Gastrocnemius medialis (tissue), 4 donors: ENCODE data around the gene PAQR5. TPM values are rescaled to one million over a fixed set of nuclear protein-coding genes. Genes with fewer than 3 reads are reported as not detected.
A peak's percentile ranks its signal among the peaks of the same experiment; 100 is the strongest.

Source experiments
- ATAC-seq, 2 donors: fragments of 150-250 bp; one replicate each; pipeline ENCODE4 v1.9.1; 2016
- DNase-seq, 2 donors: peaks; one replicate each; pipeline ENCODE4 v3.0.0-alpha.2; 2019
- H3K27ac ChIP-seq, 4 donors: fragments of 200-600 bp; sonication (generic); 1 replicate in 1 of 4; 2 replicates in 3 of 4; pipeline ENCODE4 v1.5.1; 2016 to 2018; ENCODE audit warnings: mild to moderate bottlenecking in 2 of 4, moderate library complexity in 1 of 4
- H3K27me3 ChIP-seq, 3 donors: fragments of 200-600 bp; sonication (generic) in 2 of 3; 1 replicate in 1 of 3; 2 replicates in 2 of 3; pipeline versions ENCODE4 v1.5.1 to v1.6.0; 2016 to 2019; ENCODE audit warnings: mild to moderate bottlenecking in 1 of 3, moderate library complexity in 1 of 3
- H3K36me3 ChIP-seq, 2 donors: fragments of 200-600 bp; sonication (generic) in 1 of 2; one replicate each; pipeline ENCODE4 v1.5.1; 2017 to 2018
- H3K4me1 ChIP-seq, 2 donors: fragments of 200-600 bp; sonication (generic) in 1 of 2; one replicate each; pipeline ENCODE4 v1.5.1; 2016 to 2017; ENCODE audit warnings: mild to moderate bottlenecking in 2 of 2
- H3K4me3 ChIP-seq, 4 donors: fragments of 200-600 bp; sonication (generic) in 3 of 4; 1 replicate in 1 of 4; 2 replicates in 3 of 4; pipeline ENCODE4 v1.5.1; 2016 to 2019; ENCODE audit warnings: mild to moderate bottlenecking in 2 of 4
- H3K9me3 ChIP-seq, 3 donors: fragments of 200-600 bp; sonication (generic) in 2 of 3; 1 replicate in 1 of 3; 2 replicates in 2 of 3; pipeline ENCODE4 v1.5.1; 2016 to 2019
- POLR2A ChIP-seq, 2 donors: fragments of 450-650 bp; IDR thresholded peaks; one replicate each; pipeline ENCODE4 v1.6.1; 2017; ENCODE audit warnings: antibody characterized with exemption in 2 of 2, mild to moderate bottlenecking in 2 of 2, moderate library complexity in 2 of 2
- in situ Hi-C, 4 donors: fragments of 200-750 bp; cut with MboI; loops; one replicate each; pipeline versions ENCODE4 v1.15.0 to v1.8.0; 2017; ENCODE audit warnings: low sequenced_read_pairs in 4 of 4
- intact Hi-C: fragments of 100-400 bp; cut with DNase I; formaldehyde crosslinking; loops from one replicate; pipeline ENCODE4 v1.15.1; 2023; ENCODE audit warnings: low total_unique reads
- total RNA-seq, 4 donors: library from RNA; depleted of rRNA; stranded (reverse); fragments of >200 nt; gene quantifications; one replicate each; pipeline versions ENCODE4 v1.1.0 to v1.2.3, GENCODE V29; 2016
- TF ChIP-seq, protein P1 (sequence below), 5 experiments: fragments of 450-650 bp in 3 of 5; fragments of 200-600 bp in 2 of 5; sonication (generic) in 2 of 5; IDR thresholded peaks in 4 of 5; conservative IDR thresholded peaks in 1 of 5; 1 replicate in 4 of 5; 2 replicates in 1 of 5; pipeline ENCODE4 v1.5.1; 2016 to 2019; ENCODE audit warnings: antibody characterized with exemption in 5 of 5, mild to moderate bottlenecking in 3 of 5, moderate library complexity in 3 of 5

The PAQR5 gene
- total RNA-seq, 4 donors from 2014 or later: 0.07 to 0.10 (median 0.10) TPM; not detected in 1

GRCh38 chr15:69450968-69451695, 152.4 kb downstream of the PAQR5 start:
- H3K4me3 ChIP-seq: no peak overlapping the region
- in situ Hi-C loops: no loop called here

GRCh38 chr15:69451951-69452691, 153.4 kb downstream of the PAQR5 start:
- no peak for TF ChIP-seq POLR2A (IDR thresholded peaks at IDR 0.05)
- TF ChIP-seq, protein P1, sequence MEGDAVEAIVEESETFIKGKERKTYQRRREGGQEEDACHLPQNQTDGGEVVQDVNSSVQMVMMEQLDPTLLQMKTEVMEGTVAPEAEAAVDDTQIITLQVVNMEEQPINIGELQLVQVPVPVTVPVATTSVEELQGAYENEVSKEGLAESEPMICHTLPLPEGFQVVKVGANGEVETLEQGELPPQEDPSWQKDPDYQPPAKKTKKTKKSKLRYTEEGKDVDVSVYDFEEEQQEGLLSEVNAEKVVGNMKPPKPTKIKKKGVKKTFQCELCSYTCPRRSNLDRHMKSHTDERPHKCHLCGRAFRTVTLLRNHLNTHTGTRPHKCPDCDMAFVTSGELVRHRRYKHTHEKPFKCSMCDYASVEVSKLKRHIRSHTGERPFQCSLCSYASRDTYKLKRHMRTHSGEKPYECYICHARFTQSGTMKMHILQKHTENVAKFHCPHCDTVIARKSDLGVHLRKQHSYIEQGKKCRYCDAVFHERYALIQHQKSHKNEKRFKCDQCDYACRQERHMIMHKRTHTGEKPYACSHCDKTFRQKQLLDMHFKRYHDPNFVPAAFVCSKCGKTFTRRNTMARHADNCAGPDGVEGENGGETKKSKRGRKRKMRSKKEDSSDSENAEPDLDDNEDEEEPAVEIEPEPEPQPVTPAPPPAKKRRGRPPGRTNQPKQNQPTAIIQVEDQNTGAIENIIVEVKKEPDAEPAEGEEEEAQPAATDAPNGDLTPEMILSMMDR (IDR thresholded peaks at IDR 0.05 in 4 of 5, conservative IDR thresholded peaks at IDR 0.05 in 1 of 5): no peak
- Histone ChIP-seq H3K27me3 (no peaks in the 10 kb centered on the region), H3K4me1 (peaks cover 35 to 37% of the 10 kb centered on the region in 2 donors), H3K4me3 (peak overlapping the region; percentile 73 to 97 (median 88)), H3K9me3 (no peaks in the 10 kb centered on the region), H3K36me3 (peaks cover 0 to 34% of the 10 kb centered on the region in 2 donors), H3K27ac (peak overlapping the region; percentile 96 to 99 (median 97))
- in situ Hi-C loops (no loop called here), intact Hi-C loops (loop anchor here (1.0 to 10.0 kb wide), 5 partner anchors 10 to 1177 kb away; partner anchors contain the start of genes FEM1B and GLCE)
- ATAC-seq (peak; percentile 33 to 43), DNase-seq (no peak)

More at GRCh38 chr15:69450968-69451695, 152.4 kb downstream of the PAQR5 start:
- no peaks in the 10 kb centered on the region for H3K9me3 ChIP-seq
- DNase-seq (no peak), ATAC-seq (no peak)
- peak overlapping the region in 2 of 4 donors; percentile 97 to 99 for H3K27ac ChIP-seq
- peaks cover 0 to 24% of the 10 kb centered on the region in 2 donors for H3K36me3 ChIP-seq
- H3K4me1 ChIP-seq: peaks cover 26 to 32% of the 10 kb centered on the region in 2 donors
- intact Hi-C loops: loop anchor here (5.0 to 10.0 kb wide), 3 partner anchors 341 to 1176 kb away; partner anchors contain the start of gene FEM1B
- TF ChIP-seq, protein P1 (IDR thresholded peaks at IDR 0.05 in 4 of 5, conservative IDR thresholded peaks at IDR 0.05 in 1 of 5): no peak
- TF ChIP-seq POLR2A (IDR thresholded peaks at IDR 0.05): no peak
- no peaks in the 10 kb centered on the region for H3K27me3 ChIP-seq

- ATAC-seq (peak; percentile 80 to 84), DNase-seq (peak; percentile 95 to 97)
- H3K27me3 ChIP-seq: no peaks in the 10 kb centered on the region
- peaks cover 41 to 43% of the 10 kb centered on the region in 2 donors for H3K4me1 ChIP-seq
- in situ Hi-C loops: no loop called here
- peak within 1 kb of the TSS; percentile 73 to 97 (median 88) for H3K4me3 ChIP-seq
- peak within 1 kb of the TSS; percentile 96 to 99 (median 97) for H3K27ac ChIP-seq
- intact Hi-C loops: loop anchor here (1.0 to 10.0 kb wide), 5 partner anchors 9 to 1178 kb away; partner anchors contain the start of genes FEM1B and GLCE
- no peaks in the 10 kb centered on the region for H3K9me3 ChIP-seq
- H3K36me3 ChIP-seq: peaks cover 0 to 36% of the 10 kb centered on the region in 2 donors
- peak; percentile 97 to 99 for TF ChIP-seq POLR2A (IDR thresholded peaks at IDR 0.05)
- TF ChIP-seq, protein P1 (IDR thresholded peaks at IDR 0.05 in 4 of 5, conservative IDR thresholded peaks at IDR 0.05 in 1 of 5): peak in 1 of 5 experiments; percentile 12
Observed at GRCh38 chr15:69452692-69453521, 154.2 kb downstream of the PAQR5 start, which contains the start of gene RPLP1. RPLP1 (plus strand) TSS chr15:69452818; CDS start chr15:69452949, 131 bp downstream.

- in situ Hi-C loops: no loop called here
Observed at GRCh38 chr15:69454953-69455352, 156.2 kb downstream of the PAQR5 start.

More at GRCh38 chr15:69454953-69455352, 156.2 kb downstream of the PAQR5 start:
- no peak for TF ChIP-seq POLR2A (IDR thresholded peaks at IDR 0.05)
- TF ChIP-seq, protein P1 (IDR thresholded peaks at IDR 0.05 in 4 of 5, conservative IDR thresholded peaks at IDR 0.05 in 1 of 5): no peak
- intact Hi-C loops: loop anchor here (5.0 to 10.0 kb wide), 4 partner anchors 337 to 1180 kb away; partner anchors contain the start of gene FEM1B
- DNase-seq (no peak), ATAC-seq (no peak)
- Histone ChIP-seq H3K27ac (peak overlapping the region; percentile 96 to 99 (median 97)), H3K4me1 (peaks cover 43 to 45% of the 10 kb centered on the region in 2 donors), H3K9me3 (no peaks in the 10 kb centered on the region), H3K27me3 (no peaks in the 10 kb centered on the region), H3K36me3 (peaks cover 0 to 36% of the 10 kb centered on the region in 2 donors), H3K4me3 (peak overlapping the region; percentile 73 to 97 (median 88))
